Measurements from ENCODE around the gene AGO4.

DNA sequence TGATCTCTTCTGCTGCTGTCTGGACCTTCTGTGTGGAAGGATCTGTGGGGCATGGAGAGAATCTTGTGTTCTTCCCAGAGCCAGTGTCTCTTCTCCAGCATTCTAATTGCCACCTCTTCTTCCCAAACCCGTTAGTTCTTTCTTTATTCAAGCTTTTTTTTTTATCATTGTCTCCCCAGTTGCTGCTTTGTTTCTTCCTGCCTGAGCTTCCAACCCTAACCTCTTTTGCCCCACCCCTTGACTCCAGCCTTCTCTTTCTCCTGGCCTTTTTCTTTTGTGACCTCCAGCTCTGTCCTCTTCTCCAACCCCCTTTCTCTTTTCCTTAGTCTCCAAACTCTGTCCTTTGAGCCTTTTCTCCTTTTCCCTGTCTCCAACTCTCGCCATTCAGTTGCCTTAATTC lies 79.7 kb downstream of the AGO4 start:
- TF ChIP-seq, protein P1, sequence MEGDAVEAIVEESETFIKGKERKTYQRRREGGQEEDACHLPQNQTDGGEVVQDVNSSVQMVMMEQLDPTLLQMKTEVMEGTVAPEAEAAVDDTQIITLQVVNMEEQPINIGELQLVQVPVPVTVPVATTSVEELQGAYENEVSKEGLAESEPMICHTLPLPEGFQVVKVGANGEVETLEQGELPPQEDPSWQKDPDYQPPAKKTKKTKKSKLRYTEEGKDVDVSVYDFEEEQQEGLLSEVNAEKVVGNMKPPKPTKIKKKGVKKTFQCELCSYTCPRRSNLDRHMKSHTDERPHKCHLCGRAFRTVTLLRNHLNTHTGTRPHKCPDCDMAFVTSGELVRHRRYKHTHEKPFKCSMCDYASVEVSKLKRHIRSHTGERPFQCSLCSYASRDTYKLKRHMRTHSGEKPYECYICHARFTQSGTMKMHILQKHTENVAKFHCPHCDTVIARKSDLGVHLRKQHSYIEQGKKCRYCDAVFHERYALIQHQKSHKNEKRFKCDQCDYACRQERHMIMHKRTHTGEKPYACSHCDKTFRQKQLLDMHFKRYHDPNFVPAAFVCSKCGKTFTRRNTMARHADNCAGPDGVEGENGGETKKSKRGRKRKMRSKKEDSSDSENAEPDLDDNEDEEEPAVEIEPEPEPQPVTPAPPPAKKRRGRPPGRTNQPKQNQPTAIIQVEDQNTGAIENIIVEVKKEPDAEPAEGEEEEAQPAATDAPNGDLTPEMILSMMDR (conservative IDR thresholded peaks at IDR 0.05 in 1 of 2, IDR thresholded peaks at IDR 0.05 in 1 of 2; ENCODE audit: extremely low read depth in 1 of 2, insufficient read depth in 1 of 2, low read depth in 1 of 2, low read length in 2 of 2), result no peak
- no peak for TF ChIP-seq EZH2 (IDR thresholded peaks at IDR 0.05; ENCODE audit: borderline replicate concordance, low read length)

Measured in mammary epithelial cell (primary cell).